NCI-H1105 treated with DMSO at 0.1 percent for 48 hours (cell line): ENCODE results near the gene TSHZ1.

Experiments used
- DNase-seq: peaks from one replicate; lab custom pipeline; 2025; lab: John Stamatoyannopoulos, UW

TSHZ1 gene

GRCh38 chr18:75208836-75209128 is 1.8 kb upstream of the TSHZ1 start:
- no peak for DNase-seq

GRCh38 chr18:75209129-75209950 is 1.3 kb upstream of the TSHZ1 start, which contains the start of gene PTGR3:
Gene PTGR3 (minus strand): TSS chr18:75209139. CDS start chr18:75209058, 81 bp downstream.
- peak; percentile 71 for DNase-seq

GRCh38 chr18:75209951-75210258 is 692 bp upstream of the TSHZ1 start:
- no peak for DNase-seq

GRCh38 chr18:75211002-75211621 is 515 bp downstream of the TSHZ1 start:
- peak; percentile 43 for DNase-seq

- DNase-seq = no peak
Observed at GRCh38 chr18:75211626-75211952, 992 bp downstream of the TSHZ1 start.

GRCh38 chr18:75211953-75212750 is 1.6 kb downstream of the TSHZ1 start:
- no peak for DNase-seq

- no peak for DNase-seq
Observed at GRCh38 chr18:75212751-75213090, 2.1 kb downstream of the TSHZ1 start.

GRCh38 chr18:75213611-75214331 is 3.2 kb downstream of the TSHZ1 start:
- DNase-seq = peak; percentile 92

- DNase-seq = no peak
Observed at GRCh38 chr18:75214332-75214690, 3.7 kb downstream of the TSHZ1 start.

- DNase-seq = no peak
Observed at GRCh38 chr18:75214766-75215510, 4.3 kb downstream of the TSHZ1 start.

- no peak for DNase-seq
Observed at GRCh38 chr18:75215663-75216062, 5.1 kb downstream of the TSHZ1 start.

- DNase-seq = no peak
Observed at GRCh38 chr18:75216212-75216910, 5.8 kb downstream of the TSHZ1 start.

GRCh38 chr18:75216911-75217689 is 6.5 kb downstream of the TSHZ1 start:
- DNase-seq = no peak

- peak; percentile 27 for DNase-seq
Observed at GRCh38 chr18:75218065-75218923, 7.7 kb downstream of the TSHZ1 start.

GRCh38 chr18:75219745-75220375 is 9.3 kb downstream of the TSHZ1 start:
- no peak for DNase-seq

GRCh38 chr18:75220551-75221355 is 10.2 kb downstream of the TSHZ1 start:
- DNase-seq = no peak

- DNase-seq = no peak
Observed at GRCh38 chr18:75221397-75221796, 10.8 kb downstream of the TSHZ1 start.

GRCh38 chr18:75221897-75222296 is 11.3 kb downstream of the TSHZ1 start:
- DNase-seq = no peak
